Activated naive CD8-positive, alpha-beta T cell treated with anti-CD3 and anti-CD28 coated beads, Interleukin-2, amount 50 U/mL, for 16 hours (primary cell): Measurements from ENCODE around the gene TIMP1.

Source experiments
- DNase-seq: peaks from one replicate; pipeline ENCODE4 v3.0.0-alpha.2; 2020; ENCODE audit warnings: low read depth, low spot score

Gene TIMP1

GRCh38 chrX:47581731-47582647 lies at the start of gene TIMP1:
Gene TIMP1, plus strand, starts transcription at chrX:47582436. Its CDS starts 980 bp downstream, at chrX:47583416.
- peak; percentile 56 for DNase-seq

GRCh38 chrX:47539860-47540259 lies 42.4 kb upstream of the TIMP1 start:
- no peak for DNase-seq

DNA sequence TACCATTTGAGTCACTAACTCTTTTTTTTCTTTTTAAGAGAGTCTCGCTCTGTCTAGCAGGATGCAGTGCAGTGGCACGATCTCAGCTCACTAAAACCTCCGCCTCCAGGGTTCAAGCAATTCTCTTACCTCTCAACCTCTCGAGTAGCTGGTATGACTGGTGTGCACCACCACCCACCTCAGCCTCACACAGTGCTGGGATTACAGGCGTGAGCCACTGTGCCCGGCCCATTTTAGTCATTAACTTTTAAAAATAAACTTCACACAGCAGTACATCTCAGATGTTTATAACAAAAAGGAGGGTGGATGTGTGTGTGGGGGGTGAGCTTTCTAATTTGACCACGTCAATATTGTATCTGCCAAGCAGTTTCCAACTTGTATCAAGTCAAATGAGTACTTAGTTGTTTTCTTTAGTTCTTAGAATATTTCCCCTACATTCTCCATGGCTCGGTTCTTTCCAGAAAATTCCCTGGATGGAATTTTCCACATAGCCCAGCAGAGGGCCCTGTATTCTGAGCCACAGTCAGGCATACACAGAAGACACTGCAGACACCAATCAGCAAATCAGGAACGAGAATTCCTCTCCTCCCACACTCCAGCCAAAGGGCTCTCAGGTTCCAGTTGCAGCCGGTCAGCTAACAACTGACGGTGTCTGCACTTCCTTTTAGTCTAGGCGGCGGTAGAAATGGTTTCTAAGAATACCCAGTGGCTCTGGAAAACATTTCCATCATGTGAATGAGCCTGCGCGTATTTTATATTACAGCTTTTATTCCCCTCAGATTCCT lies 41.3 kb upstream of the TIMP1 start:
- DNase-seq = no peak

- DNase-seq = no peak
Observed at GRCh38 chrX:47543496-47543895, 38.7 kb upstream of the TIMP1 start.

DNA sequence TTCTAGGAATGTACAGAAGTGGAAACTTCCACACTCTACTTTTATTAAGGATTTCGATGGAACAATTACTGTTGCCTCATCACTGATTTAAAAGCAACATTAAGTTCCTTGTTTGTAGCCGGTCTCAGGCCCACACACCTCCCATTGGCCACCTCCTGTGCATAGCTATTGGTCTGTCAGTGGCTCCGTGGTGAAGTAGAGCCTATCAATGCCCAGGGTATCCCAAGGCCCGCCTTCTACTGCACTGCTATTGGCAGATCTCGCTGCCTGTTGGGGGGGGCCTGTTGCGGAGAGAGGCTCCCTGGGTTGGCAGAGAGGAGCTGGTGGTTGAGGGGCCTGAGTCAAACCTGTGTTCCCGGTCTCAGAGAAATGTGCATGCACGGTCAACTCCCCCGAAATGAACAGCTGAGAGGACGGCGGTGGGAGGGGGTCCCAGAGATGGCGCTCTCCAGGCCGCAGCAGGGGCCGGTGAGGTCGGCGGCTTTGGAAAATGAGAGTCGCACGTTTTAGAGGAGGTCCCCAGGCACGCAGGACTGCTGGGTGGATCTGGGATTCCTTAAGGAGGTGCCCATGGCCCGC lies 26.1 kb upstream of the TIMP1 start:
- DNase-seq = peak; percentile 60

- no peak for DNase-seq
Observed at GRCh38 chrX:47558436-47558835, 23.8 kb upstream of the TIMP1 start.

DNA sequence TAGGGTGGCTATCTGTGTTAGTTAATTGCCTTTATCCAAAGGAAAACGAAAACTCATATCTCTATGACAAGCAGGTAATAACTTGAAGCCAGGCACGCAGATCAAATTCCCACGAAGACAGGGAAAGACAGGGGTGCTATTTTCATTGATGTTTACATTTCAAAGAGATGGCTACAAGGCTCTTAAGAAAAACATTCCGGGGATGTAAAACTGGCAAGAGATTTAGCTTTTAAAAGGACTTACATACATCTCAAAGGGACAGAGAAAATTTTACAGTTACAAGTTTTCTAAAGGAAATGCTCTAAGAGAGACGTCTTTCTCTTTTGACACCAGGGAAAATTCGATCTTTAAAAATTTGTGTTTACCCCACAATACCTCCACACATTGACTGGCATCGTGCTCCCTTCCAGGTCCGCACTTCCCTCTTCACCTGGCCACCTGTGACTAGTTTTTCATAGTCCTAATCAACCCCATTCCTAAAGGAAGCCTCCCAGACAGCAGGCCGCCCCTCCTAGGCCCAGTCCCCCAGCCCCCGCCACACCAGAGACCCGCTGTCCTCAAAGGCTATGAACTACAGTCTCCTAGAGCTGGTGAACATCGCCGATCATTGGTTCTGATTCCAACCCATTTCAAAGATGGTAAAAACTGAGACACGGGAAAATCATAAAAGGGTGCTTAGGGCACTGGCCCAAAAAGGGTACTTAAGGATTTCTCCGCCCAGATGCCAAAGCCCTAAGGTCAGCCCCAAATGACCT lies 21.9 kb upstream of the TIMP1 start:
- DNase-seq = no peak

GRCh38 chrX:47560934-47561658 lies 21.1 kb upstream of the TIMP1 start, which contains the start of gene ARAF:
Gene ARAF, plus strand, starts transcription at chrX:47561205. Its CDS starts 1,763 bp downstream, at chrX:47562968.
- DNase-seq = peak; percentile 86

DNA sequence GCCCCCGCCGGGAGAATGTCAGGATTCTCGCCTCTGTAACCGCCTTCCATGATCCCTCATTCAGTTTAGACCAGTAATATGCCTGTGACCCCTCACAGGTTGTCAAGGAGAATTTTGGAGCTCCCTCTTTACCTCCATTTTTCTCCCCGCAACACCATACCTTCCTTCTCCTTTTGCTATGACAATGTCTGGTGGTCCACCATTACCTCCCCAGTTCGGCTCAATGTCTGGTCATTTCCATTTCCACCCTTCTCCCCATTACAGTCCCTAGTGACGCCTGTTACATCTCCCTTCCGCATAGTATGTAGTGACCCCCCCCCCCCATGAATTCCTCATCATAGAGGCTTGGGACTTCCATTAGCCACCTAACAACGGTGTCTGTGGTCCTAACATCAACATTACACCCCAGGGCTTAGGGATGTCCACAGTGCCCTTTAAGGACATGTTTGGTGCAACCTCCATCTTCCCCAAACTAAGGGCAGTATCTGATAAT lies 20.5 kb upstream of the TIMP1 start:
- DNase-seq = no peak

DNA sequence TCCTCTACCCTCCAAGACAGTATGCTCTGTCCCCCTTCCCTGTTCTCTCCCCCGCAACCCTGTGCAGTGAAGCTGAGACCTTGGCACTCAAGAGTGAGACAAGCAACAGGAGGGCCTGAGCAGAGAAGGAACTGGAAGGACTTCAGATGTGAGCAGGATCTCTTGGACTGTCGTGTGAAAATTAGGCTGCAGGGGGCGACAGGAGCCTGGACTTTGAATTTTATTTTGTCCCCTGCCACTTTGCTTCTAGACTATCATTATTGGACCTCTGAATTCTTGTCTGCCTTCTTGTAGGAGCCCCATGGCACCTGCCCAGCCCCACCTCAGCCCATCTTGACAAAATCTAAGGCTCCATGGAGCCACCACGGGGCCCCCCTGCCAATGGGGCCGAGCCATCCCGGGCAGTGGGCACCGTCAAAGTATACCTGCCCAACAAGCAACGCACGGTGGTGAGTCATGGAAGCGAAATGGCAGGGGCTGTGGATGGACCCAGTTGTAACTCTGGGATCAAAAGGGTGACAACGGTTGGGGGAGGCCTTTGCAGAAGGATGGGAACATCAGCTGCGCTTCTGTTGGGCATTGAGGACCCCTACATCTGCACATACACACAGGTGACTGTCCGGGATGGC lies 19.5 kb upstream of the TIMP1 start:
- DNase-seq = no peak

DNA sequence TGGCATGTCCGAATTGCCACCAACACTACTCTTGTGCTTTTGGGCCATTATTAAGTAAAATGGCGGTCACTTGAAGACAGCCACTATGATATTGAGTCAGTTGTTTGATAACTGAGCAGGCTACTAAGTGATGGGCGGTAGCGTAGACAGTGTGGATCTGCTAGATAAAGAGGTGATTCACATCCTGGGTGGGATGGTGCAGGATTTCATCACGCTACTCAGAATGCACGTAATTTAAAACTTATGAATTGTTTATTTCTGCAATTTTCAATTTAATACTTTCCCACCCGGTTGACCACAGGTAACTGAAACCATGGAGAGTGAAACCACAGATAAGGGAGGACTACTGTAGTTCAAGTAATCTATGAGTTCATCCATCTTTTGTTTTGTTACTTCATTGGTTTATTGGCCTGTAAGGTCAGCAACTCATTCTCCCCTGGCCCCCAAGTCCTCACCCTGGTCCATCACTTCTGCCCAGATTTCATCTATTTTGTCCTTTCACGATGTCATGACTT lies 18.4 kb upstream of the TIMP1 start:
- DNase-seq = no peak

DNA sequence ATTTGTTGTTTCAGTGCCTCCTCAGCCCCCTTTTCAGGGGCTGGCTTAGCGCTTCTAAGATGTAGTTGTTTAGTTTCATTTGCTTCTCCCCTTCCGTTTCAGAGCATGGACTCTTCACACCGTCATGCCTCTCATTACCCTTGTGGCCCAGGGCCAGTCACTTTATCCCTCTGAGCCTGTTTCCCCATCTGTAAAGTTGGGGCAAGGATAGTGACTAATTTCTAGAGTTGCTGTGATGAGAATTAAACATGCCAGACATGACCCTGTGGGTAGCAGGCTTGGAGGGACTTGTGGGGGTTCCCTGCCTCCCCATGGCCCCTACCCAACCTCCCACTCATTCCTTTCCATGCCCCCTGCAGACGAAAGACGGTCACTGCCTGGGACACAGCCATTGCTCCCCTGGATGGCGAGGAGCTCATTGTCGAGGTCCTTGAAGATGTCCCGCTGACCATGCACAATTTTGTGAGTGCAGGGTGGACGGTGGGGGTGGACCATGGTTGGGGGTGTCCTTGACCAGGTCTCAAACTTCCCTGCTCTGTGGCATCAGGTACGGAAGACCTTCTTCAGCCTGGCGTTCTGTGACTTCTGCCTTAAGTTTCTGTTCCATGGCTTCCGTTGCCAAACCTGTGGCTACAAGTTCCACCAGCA lies 17.7 kb upstream of the TIMP1 start:
- no peak for DNase-seq

DNA sequence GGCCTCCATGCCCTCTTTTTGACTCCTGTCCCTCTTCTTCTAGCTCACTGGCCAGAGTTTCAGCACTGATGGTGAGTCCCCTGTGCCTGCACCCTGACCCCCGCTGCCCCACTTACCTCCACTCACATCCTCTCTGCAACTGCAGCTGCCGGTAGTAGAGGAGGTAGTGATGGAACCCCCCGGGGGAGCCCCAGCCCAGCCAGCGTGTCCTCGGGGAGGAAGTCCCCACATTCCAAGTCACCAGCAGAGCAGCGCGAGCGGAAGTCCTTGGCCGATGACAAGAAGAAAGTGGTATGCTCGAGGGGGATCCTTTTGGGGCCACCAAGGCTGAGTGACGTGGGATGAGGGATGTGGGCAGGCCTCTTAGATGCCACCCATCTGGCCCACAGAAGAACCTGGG lies 15.4 kb upstream of the TIMP1 start:
- no peak for DNase-seq

- peak; percentile 7 for DNase-seq
Observed at GRCh38 chrX:47568656-47569295, 13.5 kb upstream of the TIMP1 start.

GRCh38 chrX:47570794-47571193 lies 11.4 kb upstream of the TIMP1 start:
- DNase-seq = no peak

DNA sequence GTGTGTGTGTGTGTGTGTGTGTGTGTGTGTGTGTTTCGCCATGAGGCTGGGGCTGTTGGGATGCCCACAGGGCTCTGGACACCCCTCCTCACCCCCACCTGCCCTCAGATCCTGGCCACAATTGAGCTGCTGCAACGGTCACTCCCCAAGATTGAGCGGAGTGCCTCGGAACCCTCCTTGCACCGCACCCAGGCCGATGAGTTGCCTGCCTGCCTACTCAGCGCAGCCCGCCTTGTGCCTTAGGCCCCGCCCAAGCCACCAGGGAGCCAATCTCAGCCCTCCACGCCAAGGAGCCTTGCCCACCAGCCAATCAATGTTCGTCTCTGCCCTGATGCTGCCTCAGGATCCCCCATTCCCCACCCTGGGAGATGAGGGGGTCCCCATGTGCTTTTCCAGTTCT lies 11.0 kb upstream of the TIMP1 start:
- DNase-seq = no peak

- DNase-seq = no peak
Observed at GRCh38 chrX:47571896-47572295, 10.3 kb upstream of the TIMP1 start.

DNA sequence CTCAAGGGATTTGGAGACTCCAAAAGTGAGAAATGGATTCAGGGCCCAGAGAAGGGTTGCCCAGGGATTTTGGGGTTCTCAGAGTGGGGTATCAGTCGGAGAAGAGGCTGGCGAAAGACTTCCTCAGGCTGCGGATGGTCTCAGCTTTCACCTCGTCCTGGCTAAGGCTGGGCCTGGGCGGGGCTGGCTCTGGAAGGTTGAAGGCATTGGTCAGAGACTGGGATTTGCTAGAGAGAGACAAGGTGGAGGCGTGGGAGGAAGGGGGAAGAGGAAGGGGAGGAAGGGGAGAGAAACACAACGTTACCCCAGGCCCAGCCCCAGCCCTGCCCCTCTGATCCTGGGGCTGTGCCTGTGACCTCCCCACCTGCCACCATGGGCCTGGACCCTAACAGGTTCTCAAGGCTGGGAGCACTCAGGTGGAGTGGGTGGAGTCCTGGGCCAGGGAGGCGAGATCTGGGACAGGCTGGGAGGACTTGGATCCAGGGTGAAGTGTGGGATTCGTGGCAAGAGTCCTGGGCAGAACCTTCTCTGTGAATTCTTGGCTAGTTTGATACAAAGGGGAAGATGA lies 9.4 kb upstream of the TIMP1 start:
- no peak for DNase-seq
